Mesenchymal stem cell (in vitro differentiated cells and primary cell): Measurements from ENCODE around the gene ZNF593.

Source experiments
- DNase-seq: peaks from one replicate; pipeline ENCODE4 v3.0.0-alpha.2; 2013
- H2AFZ ChIP-seq: one replicate; pipeline ENCODE4 v1.6.1; 2013; ENCODE audit warnings: low read depth, mild to moderate bottlenecking, control low read depth, inconsistent platforms, low read length, moderate library complexity
- H2AK5ac ChIP-seq: 2 replicates; pipeline ENCODE4 v1.6.1; 2013; ENCODE audit warnings: low read length, moderate library complexity, mild to moderate bottlenecking, inconsistent platforms; ENCODE audit not compliant: severe bottlenecking
- H2BK120ac ChIP-seq: one replicate; pipeline ENCODE4 v1.6.1; 2013; ENCODE audit warnings: low read depth, mild to moderate bottlenecking, inconsistent platforms, low read length, moderate library complexity
- H2BK12ac ChIP-seq, 2 experiments: one replicate each; pipeline ENCODE4 v1.6.1; 2013; ENCODE audit warnings: inconsistent platforms in 2 of 2, low read length in 2 of 2, mild to moderate bottlenecking in 2 of 2, moderate library complexity in 2 of 2, control low read depth in 1 of 2
- H2BK15ac ChIP-seq: one replicate; pipeline ENCODE4 v1.6.1; 2013; ENCODE audit warnings: mild to moderate bottlenecking, low read depth, inconsistent platforms; ENCODE audit not compliant: poor library complexity, severe bottlenecking
- H2BK5ac ChIP-seq: 2 replicates; pipeline ENCODE4 v1.6.1; 2013; ENCODE audit warnings: low read depth, mild to moderate bottlenecking, low read length, control low read depth, inconsistent platforms; ENCODE audit not compliant: poor library complexity, severe bottlenecking
- H3K14ac ChIP-seq, 2 experiments: one replicate each; pipeline ENCODE4 v1.6.1; 2013; ENCODE audit warnings: inconsistent platforms in 2 of 2, low read length in 2 of 2, control low read depth in 1 of 2, mild to moderate bottlenecking in 1 of 2, moderate library complexity in 1 of 2
- H3K18ac ChIP-seq, 2 experiments: one replicate each; pipeline ENCODE4 v1.6.1; 2013; ENCODE audit warnings: inconsistent platforms in 2 of 2, low read length in 2 of 2, control low read depth in 1 of 2, low read depth in 1 of 2, mild to moderate bottlenecking in 1 of 2
- H3K23ac ChIP-seq, 2 experiments: one replicate each; pipeline ENCODE4 v1.6.1; 2013; ENCODE audit warnings: inconsistent platforms in 2 of 2, low read length in 2 of 2, mild to moderate bottlenecking in 2 of 2, moderate library complexity in 2 of 2, control low read depth in 1 of 2
- H3K27ac ChIP-seq: 2 replicates; pipeline ENCODE4 v1.5.1; 2013; ENCODE audit warnings: mild to moderate bottlenecking, moderate library complexity, low read length, control low read depth, inconsistent platforms; ENCODE audit not compliant: poor library complexity, severe bottlenecking
- H3K27me3 ChIP-seq, 2 experiments: 2 replicates each; pipeline versions ENCODE4 v1.6.1 to v1.7.0; 2013; ENCODE audit warnings: low read length in 2 of 2, mild to moderate bottlenecking in 2 of 2, moderate library complexity in 2 of 2, control low read depth in 1 of 2, inconsistent platforms in 1 of 2; ENCODE audit not compliant: control insufficient read depth in 1 of 2, insufficient read depth in 1 of 2
- H3K36me3 ChIP-seq, 2 experiments: 2 replicates each; pipeline versions ENCODE4 v1.6.1 to v1.7.0; 2013; ENCODE audit warnings: low read length in 2 of 2, control low read depth in 1 of 2, inconsistent platforms in 1 of 2, low read depth in 1 of 2, mild to moderate bottlenecking in 1 of 2; ENCODE audit not compliant: insufficient read depth in 2 of 2, control insufficient read depth in 1 of 2
- H3K4ac ChIP-seq, 2 experiments: one replicate each; pipeline ENCODE4 v1.6.1; 2013; ENCODE audit warnings: inconsistent platforms in 2 of 2, low read length in 2 of 2, mild to moderate bottlenecking in 2 of 2, moderate library complexity in 2 of 2, control low read depth in 1 of 2, low read depth in 1 of 2
- H3K4me1 ChIP-seq: 2 replicates; pipeline ENCODE4 v1.6.1; 2013; ENCODE audit warnings: low read depth, low read length, control low read depth; ENCODE audit not compliant: control insufficient read depth, insufficient read depth
- H3K4me2 ChIP-seq: 2 replicates; pipeline ENCODE4 v1.6.1; 2013; ENCODE audit warnings: low read length, mild to moderate bottlenecking, inconsistent platforms; ENCODE audit not compliant: poor library complexity, severe bottlenecking
- H3K4me3 ChIP-seq, 2 experiments: 2 replicates each; pipeline versions ENCODE4 v1.5.1 to v1.7.0; 2013; ENCODE audit warnings: low read length in 2 of 2, mild to moderate bottlenecking in 2 of 2, control low read depth in 1 of 2, low read depth in 1 of 2; ENCODE audit not compliant: insufficient read depth in 1 of 2
- H3K79me1 ChIP-seq: replicated peaks from 2 replicates; pipeline ENCODE4 v1.6.1; 2013; ENCODE audit warnings: mild to moderate bottlenecking, control low read depth, low read length, inconsistent platforms; ENCODE audit not compliant: poor library complexity, severe bottlenecking
- H3K9ac ChIP-seq: 2 replicates; pipeline ENCODE4 v1.7.0; 2013; ENCODE audit warnings: mild to moderate bottlenecking, low read length, moderate library complexity
- H3K9me3 ChIP-seq: 2 replicates; pipeline ENCODE4 v1.7.0; 2013; ENCODE audit warnings: mild to moderate bottlenecking, low read length; ENCODE audit not compliant: control insufficient read depth
- H4K8ac ChIP-seq: one replicate; pipeline ENCODE4 v1.6.1; 2013; ENCODE audit warnings: inconsistent platforms, mild to moderate bottlenecking, low read length, moderate library complexity
- H4K91ac ChIP-seq: one replicate; pipeline ENCODE4 v1.6.1; 2013; ENCODE audit warnings: mild to moderate bottlenecking, low read length, inconsistent platforms
- WGBS: methylation state at CpG from one replicate; pipeline ENCODE4 v1.1.7; 2013; ENCODE audit warnings: mixed read lengths; 5-methylcytosine and 5-hydroxymethylcytosine counted together

The ZNF593 gene

DNA sequence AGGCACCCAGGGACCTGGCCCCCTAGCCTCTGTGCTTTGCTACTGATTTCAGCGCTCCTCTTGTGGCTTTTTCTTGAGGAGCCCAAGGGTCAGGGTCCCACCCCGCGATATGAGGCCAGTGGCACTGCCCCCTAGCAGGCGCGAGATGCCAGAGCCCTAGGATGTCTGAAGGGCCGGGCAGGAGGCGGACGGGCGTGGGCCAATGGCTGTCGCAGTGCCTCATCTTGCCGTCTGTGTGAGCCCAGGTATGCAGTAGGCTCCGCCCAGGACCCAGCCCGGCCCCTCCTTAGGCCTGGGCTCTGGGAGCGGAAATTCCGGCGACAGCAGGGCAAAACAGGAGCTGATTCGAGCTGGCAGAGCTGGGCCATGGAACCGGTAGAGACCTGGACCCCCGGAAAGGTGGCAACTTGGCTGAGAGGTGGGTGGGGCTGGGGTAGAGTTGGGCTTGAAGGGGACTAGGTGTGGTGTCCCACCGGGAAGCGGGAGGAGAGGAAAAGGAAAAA is 7.5 kb downstream of the ZNF593 start, which contains the start of gene CNKSR1:
Gene CNKSR1 (plus strand): TSS at position 310 of the 503 bp plus-strand sequence. CDS start 57 bp downstream, at position 367.
- H3K14ac ChIP-seq, result no peak within 1 kb of the TSS
- H3K79me1 ChIP-seq, result no peaks in the 10 kb centered on the region
- H3K4me3 ChIP-seq, result no peak within 1 kb of the TSS
- WGBS, result 54% methylated on average over 21 of the region's 21 CpGs
- no peak within 1 kb of the TSS for H4K91ac ChIP-seq
- H3K9ac ChIP-seq, result no peak within 1 kb of the TSS
- peak within 1 kb of the TSS in 1 of 2 experiments; percentile 50 for H3K23ac ChIP-seq
- no peak within 1 kb of the TSS for H2BK120ac ChIP-seq
- H2AFZ ChIP-seq, result no peak within 1 kb of the TSS
- H3K4ac ChIP-seq, result no peak within 1 kb of the TSS
- no peaks in the 10 kb centered on the region for H3K9me3 ChIP-seq
- H3K27ac ChIP-seq, result no peak within 1 kb of the TSS
- peaks cover 0 to 6% of the 10 kb centered on the region in 2 experiments for H3K27me3 ChIP-seq
- no peaks in the 10 kb centered on the region for H3K36me3 ChIP-seq
- H3K18ac ChIP-seq, result peak within 1 kb of the TSS in 1 of 2 experiments; percentile 50
- no peak within 1 kb of the TSS for H2BK12ac ChIP-seq
- H2BK15ac ChIP-seq, result no peak within 1 kb of the TSS
- H4K8ac ChIP-seq, result peak within 1 kb of the TSS; percentile 27
- peaks cover 1% of the 10 kb centered on the region for H3K4me1 ChIP-seq
- no peak within 1 kb of the TSS for H2AK5ac ChIP-seq
- no peak within 1 kb of the TSS for H3K4me2 ChIP-seq
- no peak for DNase-seq
- H2BK5ac ChIP-seq, result no peak within 1 kb of the TSS

DNA sequence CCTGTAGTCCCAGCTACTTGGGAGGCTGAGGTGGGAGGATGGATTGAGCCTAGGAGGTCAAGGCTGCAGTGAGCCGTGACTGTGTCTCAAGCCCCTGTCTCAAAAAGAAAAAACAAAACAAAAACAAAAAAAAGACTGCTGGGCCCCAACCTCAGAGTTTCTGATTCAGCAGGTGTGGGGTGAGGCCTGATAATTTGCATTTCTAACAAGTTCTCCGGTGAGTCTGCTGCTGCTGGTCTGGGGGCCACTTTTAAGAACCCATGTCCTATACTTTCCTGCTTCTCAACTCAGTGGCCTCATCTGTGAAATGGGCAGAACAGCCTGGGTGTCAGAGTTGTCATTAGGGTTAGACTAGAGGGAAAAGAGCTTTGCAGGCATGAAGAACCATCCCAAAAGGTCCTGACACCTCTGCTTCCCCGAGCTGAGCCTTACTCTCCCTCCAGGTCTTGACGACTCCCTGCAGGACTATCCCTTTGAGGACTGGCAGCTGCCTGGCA is 10.3 kb downstream of the ZNF593 start:
- no peak overlapping the region for H2BK12ac ChIP-seq
- no peak overlapping the region for H3K18ac ChIP-seq
- H3K4ac ChIP-seq, result no peak overlapping the region
- no peak overlapping the region for H3K23ac ChIP-seq
- H2BK15ac ChIP-seq, result no peak overlapping the region
- H2BK120ac ChIP-seq, result no peak overlapping the region
- no peak overlapping the region for H2BK5ac ChIP-seq
- H4K91ac ChIP-seq, result no peak overlapping the region
- no peak overlapping the region for H3K27ac ChIP-seq
- no peaks in the 10 kb centered on the region for H3K9me3 ChIP-seq
- peaks cover 1% of the 10 kb centered on the region for H3K4me1 ChIP-seq
- H2AK5ac ChIP-seq, result no peak overlapping the region
- peaks cover 0 to 17% of the 10 kb centered on the region in 2 experiments for H3K27me3 ChIP-seq
- H3K4me3 ChIP-seq, result no peak overlapping the region
- H4K8ac ChIP-seq, result no peak overlapping the region
- no peak overlapping the region for H3K9ac ChIP-seq
- 89% methylated on average over 3 of the region's 4 CpGs for WGBS
- no peak overlapping the region for H3K14ac ChIP-seq
- no peaks in the 10 kb centered on the region for H3K79me1 ChIP-seq
- no peak overlapping the region for H2AFZ ChIP-seq
- no peak for DNase-seq
- no peaks in the 10 kb centered on the region for H3K36me3 ChIP-seq
- no peak overlapping the region for H3K4me2 ChIP-seq

- no peak overlapping the region for H4K91ac ChIP-seq
- peaks cover 0 to 25% of the 10 kb centered on the region in 2 experiments for H3K27me3 ChIP-seq
- H2BK15ac ChIP-seq, result no peak overlapping the region
- H3K9ac ChIP-seq, result no peak overlapping the region
- no peaks in the 10 kb centered on the region for H3K9me3 ChIP-seq
- no peak overlapping the region for H3K4ac ChIP-seq
- H2AK5ac ChIP-seq, result no peak overlapping the region
- H3K18ac ChIP-seq, result no peak overlapping the region
- no peaks in the 10 kb centered on the region for H3K36me3 ChIP-seq
- no peaks in the 10 kb centered on the region for H3K79me1 ChIP-seq
- H2BK120ac ChIP-seq, result no peak overlapping the region
- H4K8ac ChIP-seq, result no peak overlapping the region
- no peak overlapping the region for H3K4me3 ChIP-seq
- H3K27ac ChIP-seq, result no peak overlapping the region
- no peak overlapping the region for H3K4me2 ChIP-seq
- H2BK12ac ChIP-seq, result no peak overlapping the region
- DNase-seq, result no peak
- H2BK5ac ChIP-seq, result no peak overlapping the region
- H3K23ac ChIP-seq, result no peak overlapping the region
- no peak overlapping the region for H3K14ac ChIP-seq
- H2AFZ ChIP-seq, result no peak overlapping the region
- 83% methylated on average over 9 of the region's 9 CpGs for WGBS
- peaks cover 1% of the 10 kb centered on the region for H3K4me1 ChIP-seq
Measured at GRCh38 chr1:26181586-26182382, 12.1 kb downstream of the ZNF593 start.

DNA sequence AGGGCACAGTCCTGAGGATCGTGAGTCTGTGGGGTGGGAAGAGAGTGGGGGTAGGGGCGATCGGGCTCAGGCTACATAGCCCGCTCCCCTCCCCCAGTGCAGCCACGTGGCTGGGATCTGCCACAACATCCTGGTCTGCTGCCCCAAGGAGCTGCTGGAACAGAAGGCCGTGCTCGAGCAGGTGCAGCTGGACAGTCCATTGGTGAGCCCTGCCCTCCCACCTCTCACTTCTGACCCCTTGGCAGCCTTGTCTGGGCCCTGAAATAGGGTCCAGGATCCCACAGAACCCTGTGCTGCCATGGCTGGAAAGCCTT is 12.6 kb downstream of the ZNF593 start:
- no peak overlapping the region for H2BK5ac ChIP-seq
- no peak overlapping the region for H3K4ac ChIP-seq
- no peak overlapping the region for H2BK12ac ChIP-seq
- no peak overlapping the region for H3K14ac ChIP-seq
- no peak overlapping the region for H3K18ac ChIP-seq
- no peak overlapping the region for H3K23ac ChIP-seq
- no peak overlapping the region for H3K4me3 ChIP-seq
- no peaks in the 10 kb centered on the region for H3K79me1 ChIP-seq
- H3K9ac ChIP-seq, result no peak overlapping the region
- H3K4me2 ChIP-seq, result no peak overlapping the region
- no peak overlapping the region for H2BK120ac ChIP-seq
- DNase-seq, result no peak
- no peak overlapping the region for H3K27ac ChIP-seq
- no peaks in the 10 kb centered on the region for H3K4me1 ChIP-seq
- H2BK15ac ChIP-seq, result no peak overlapping the region
- 82% methylated on average over 7 of the region's 7 CpGs for WGBS
- H4K91ac ChIP-seq, result no peak overlapping the region
- H3K27me3 ChIP-seq, result peaks cover 0 to 30% of the 10 kb centered on the region in 2 experiments
- H3K9me3 ChIP-seq, result no peaks in the 10 kb centered on the region
- H3K36me3 ChIP-seq, result no peaks in the 10 kb centered on the region
- no peak overlapping the region for H2AK5ac ChIP-seq
- H2AFZ ChIP-seq, result no peak overlapping the region
- no peak overlapping the region for H4K8ac ChIP-seq
